ENCODE data around the gene HGFAC. TPM values are rescaled to one million over a fixed set of nuclear protein-coding genes. Genes with fewer than 3 reads are reported as not detected.

Gene HGFAC
- total and polyA plus RNA-seq, 2 of the 13 experiments (the other 11 are each of a cell fraction or from before 2014, with no cell fraction given): 8.5 to 63.6 TPM

- TF ChIP-seq ZNF501 (CRISPR knock-in tag; IDR thresholded peaks at IDR 0.05): 0 out of 2 replicates have a peak, but pooled peaks have one; percentile 14
- TF ChIP-seq ZNF451 (CRISPR knock-in tag; IDR thresholded peaks at IDR 0.05): peak; percentile 27
- TF ChIP-seq JARID2 (CRISPR knock-in tag; IDR thresholded peaks at IDR 0.05; ENCODE audit: insufficient replicate concordance): no peak
- TF ChIP-seq ZNF772 (CRISPR knock-in tag; IDR thresholded peaks at IDR 0.05): peak; percentile 29; the same call in 1 of the 2 replicates
- TF ChIP-seq NCOA1 (CRISPR knock-in tag; IDR thresholded peaks at IDR 0.05): peak; percentile 67; the same call in 1 of the 2 replicates
- TF ChIP-seq ZBTB7A (CRISPR knock-in tag; IDR thresholded peaks at IDR 0.05): peak; percentile 99
- TF ChIP-seq SNAPC2 (CRISPR knock-in tag; IDR thresholded peaks at IDR 0.05): 0 out of 2 replicates have a peak, but pooled peaks have one; percentile 2
- no peak for TF ChIP-seq ZSCAN5A (CRISPR knock-in tag; IDR thresholded peaks at IDR 0.05; ENCODE audit: borderline replicate concordance)
- TF ChIP-seq EEA1 (CRISPR knock-in tag; IDR thresholded peaks at IDR 0.05; ENCODE audit: borderline replicate concordance): 0 out of 2 replicates have a peak, but pooled peaks have one; percentile 1
- no peak for TF ChIP-seq MTF2 (CRISPR knock-in tag; IDR thresholded peaks at IDR 0.05; ENCODE audit: borderline replicate concordance)
- no peak for TF ChIP-seq ZNF572 (CRISPR knock-in tag; IDR thresholded peaks at IDR 0.05)
- TF ChIP-seq ZNF296 (CRISPR knock-in tag; conservative IDR thresholded peaks at IDR 0.05): peak; percentile 20; the same call in 1 of the 2 replicates
- TF ChIP-seq HDAC1 (CRISPR knock-in tag; IDR thresholded peaks at IDR 0.05): peak; percentile 52
- no peak for TF ChIP-seq ZNF549 (CRISPR knock-in tag; IDR thresholded peaks at IDR 0.05)
- TF ChIP-seq TSC22D2 (CRISPR knock-in tag; IDR thresholded peaks at IDR 0.05; ENCODE audit: borderline replicate concordance): no peak
- no peak for TF ChIP-seq NFIB (CRISPR knock-in tag; IDR thresholded peaks at IDR 0.05; ENCODE audit: borderline replicate concordance)
- TF ChIP-seq E2F5 (CRISPR knock-in tag; conservative IDR thresholded peaks at IDR 0.05): no peak; the same call in 1 of the 2 replicates
- TF ChIP-seq KAT8 (CRISPR knock-in tag; IDR thresholded peaks at IDR 0.05): 0 out of 2 replicates have a peak, but pooled peaks have one; percentile 17
- TF ChIP-seq ERF (CRISPR knock-in tag; IDR thresholded peaks at IDR 0.05): peak; percentile 41; the same call in 1 of the 2 replicates
- TF ChIP-seq NFYB (CRISPR knock-in tag; IDR thresholded peaks at IDR 0.05): no peak
- no peak; the same call in 1 of the 2 replicates for TF ChIP-seq ZNF616 (CRISPR knock-in tag; IDR thresholded peaks at IDR 0.05; ENCODE audit: low read depth)
- no peak for TF ChIP-seq TOE1 (CRISPR knock-in tag; IDR thresholded peaks at IDR 0.05)
- no peak for TF ChIP-seq MLX (CRISPR knock-in tag; IDR thresholded peaks at IDR 0.05)
- TF ChIP-seq ZNF749 (CRISPR knock-in tag; IDR thresholded peaks at IDR 0.05; ENCODE audit: borderline replicate concordance): no peak
- no peak for TF ChIP-seq PLSCR1 (CRISPR knock-in tag; IDR thresholded peaks at IDR 0.05; ENCODE audit: borderline replicate concordance)
- TF ChIP-seq DR1 (CRISPR knock-in tag; IDR thresholded peaks at IDR 0.05): peak; percentile 74
- TF ChIP-seq WIZ (CRISPR knock-in tag; IDR thresholded peaks at IDR 0.05): peak; percentile 62; the same call in 1 of the 2 replicates
These were observed at the start of gene HGFAC (continued) for GRCh38 chr4:3441501-3442459.

Data from HepG2 (cell line).